NCI-H1417 (cell line): ENCODE results near the gene SPINT1.
"Not testable (repeated sequence)": the region's sequence is repeated elsewhere in the genome, so short reads cannot be mapped to it uniquely, and the experiment has no call there.

Experiments used
- DNase-seq, 3 experiments: peaks; one replicate each; lab custom pipeline; 2025; lab: John Stamatoyannopoulos, UW

SPINT1 gene

GRCh38 chr15:40859206-40859851 is 15.5 kb downstream of the SPINT1 start:
- DNase-seq, result peak; percentile 25 to 58 (median 27)

DNA sequence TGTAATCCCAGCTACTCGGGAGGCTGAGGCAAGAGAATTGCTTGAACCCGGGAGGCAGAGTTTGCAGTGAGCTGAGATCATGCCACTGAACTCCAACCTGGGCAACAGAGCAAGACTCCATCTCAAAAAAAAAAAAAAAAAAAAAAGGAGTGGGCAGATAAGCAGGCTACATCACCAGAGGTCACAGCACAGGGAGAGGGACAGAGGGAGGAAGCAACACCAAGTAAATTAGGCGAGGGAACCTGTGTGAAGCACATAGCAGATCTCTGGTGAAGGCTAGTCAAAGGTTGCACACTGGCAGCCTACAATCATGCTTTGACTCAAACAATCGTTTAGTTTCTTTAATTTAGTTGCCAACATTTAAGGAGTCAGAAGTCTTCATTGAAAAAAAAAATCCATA is 17.3 kb downstream of the SPINT1 start:
- DNase-seq, result not testable (repeated sequence)

- peak in 1 of 3 experiments; percentile 1 for DNase-seq
These were observed 19.9 kb downstream of the SPINT1 start for GRCh38 chr15:40863660-40864270.

DNA sequence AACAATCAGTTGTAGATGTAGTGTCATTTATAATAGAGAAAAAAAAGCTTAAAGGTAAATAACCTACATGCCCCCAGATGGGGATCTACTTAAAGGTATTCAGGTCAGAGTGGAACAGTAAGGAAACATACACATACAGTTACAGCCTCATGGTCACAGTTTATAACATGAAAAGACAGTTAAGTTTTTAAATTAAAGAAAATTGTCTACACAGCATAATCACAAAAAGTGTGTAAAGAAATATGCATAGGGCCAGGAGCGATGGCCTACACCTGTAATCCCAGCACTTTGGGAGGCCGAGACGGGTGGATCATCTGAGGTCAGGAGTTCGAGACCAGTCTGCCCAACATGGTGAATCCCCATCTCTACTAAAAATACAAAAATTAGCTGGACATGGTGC is 23.4 kb downstream of the SPINT1 start:
- no peak for DNase-seq

DNA sequence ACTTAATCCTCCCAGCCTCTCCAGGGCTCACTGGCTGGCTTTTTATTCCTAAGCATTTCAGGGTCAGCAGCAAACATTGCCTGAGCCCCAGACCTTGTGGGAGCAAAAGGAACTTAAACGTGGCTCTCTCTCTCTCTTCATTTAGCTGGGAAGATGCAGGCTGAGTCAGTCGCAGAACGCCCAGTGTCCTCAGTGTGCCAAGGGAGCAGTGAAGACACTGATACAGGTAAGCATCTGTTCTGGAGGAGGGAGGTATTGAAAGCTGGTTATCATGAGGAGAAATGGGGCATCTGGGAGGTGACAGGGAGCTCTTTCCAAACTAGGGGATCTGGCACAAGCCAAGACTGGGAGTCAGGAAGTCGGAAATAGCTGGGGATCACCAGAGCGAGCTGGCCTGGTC is 25.8 kb downstream of the SPINT1 start:
- DNase-seq, result no peak

GRCh38 chr15:40870716-40871115 is 26.9 kb downstream of the SPINT1 start:
- no peak for DNase-seq

- DNase-seq, result peak in 1 of 3 experiments; percentile 10
These were observed 28.1 kb downstream of the SPINT1 start for GRCh38 chr15:40871749-40872617.

DNA sequence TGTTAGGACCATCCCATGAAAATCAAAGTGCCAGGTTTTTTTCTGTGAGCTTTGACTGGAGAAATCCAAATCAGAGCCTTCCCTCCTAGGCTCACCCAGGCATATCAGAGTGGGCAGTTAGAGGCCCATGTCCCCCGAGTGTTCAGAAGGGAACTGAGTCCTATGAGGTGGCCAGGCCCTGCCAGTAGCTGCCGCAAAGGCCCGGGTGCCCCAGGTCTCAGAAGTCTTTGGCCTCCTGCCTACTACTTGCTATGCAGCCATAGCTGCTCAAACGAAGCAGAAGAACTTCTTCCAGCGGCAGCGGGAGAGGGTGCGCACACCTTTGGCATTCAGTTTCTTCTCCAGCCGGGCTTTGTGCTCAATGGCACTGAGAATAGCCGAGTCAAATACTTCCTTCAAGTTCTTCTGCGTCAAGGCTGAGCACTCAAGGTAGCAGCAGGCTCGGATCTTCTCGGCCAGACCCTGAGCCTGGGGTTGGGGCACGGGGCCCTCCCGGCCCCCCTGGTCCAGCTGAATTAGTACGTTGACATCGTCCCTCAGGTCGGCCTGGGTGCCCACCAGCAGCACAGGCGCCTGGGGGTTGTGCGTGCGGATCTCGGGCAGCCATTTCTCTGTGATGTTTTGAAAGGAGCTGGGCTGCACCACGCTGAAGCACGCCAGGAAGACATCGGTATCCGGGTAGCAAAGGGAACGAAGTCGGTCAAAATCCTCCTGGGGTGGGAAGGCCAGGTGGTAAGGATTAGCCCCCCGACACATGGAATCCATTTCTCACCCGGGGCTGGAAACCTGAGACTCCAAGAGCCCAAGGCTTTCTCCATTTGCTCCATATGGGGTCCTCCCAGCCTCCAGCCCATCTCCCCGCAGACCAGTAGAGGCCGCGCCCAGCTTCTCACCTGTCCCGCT is 29.2 kb downstream of the SPINT1 start:
- no peak for DNase-seq

- peak in 2 of 3 experiments; percentile 7 to 25 for DNase-seq
These were observed 30.1 kb downstream of the SPINT1 start, which contains the start of gene RHOV for GRCh38 chr15:40873694-40874561. Gene RHOV, minus strand, starts transcription at chr15:40874234. Its CDS starts 95 bp downstream, at chr15:40874139.

DNA sequence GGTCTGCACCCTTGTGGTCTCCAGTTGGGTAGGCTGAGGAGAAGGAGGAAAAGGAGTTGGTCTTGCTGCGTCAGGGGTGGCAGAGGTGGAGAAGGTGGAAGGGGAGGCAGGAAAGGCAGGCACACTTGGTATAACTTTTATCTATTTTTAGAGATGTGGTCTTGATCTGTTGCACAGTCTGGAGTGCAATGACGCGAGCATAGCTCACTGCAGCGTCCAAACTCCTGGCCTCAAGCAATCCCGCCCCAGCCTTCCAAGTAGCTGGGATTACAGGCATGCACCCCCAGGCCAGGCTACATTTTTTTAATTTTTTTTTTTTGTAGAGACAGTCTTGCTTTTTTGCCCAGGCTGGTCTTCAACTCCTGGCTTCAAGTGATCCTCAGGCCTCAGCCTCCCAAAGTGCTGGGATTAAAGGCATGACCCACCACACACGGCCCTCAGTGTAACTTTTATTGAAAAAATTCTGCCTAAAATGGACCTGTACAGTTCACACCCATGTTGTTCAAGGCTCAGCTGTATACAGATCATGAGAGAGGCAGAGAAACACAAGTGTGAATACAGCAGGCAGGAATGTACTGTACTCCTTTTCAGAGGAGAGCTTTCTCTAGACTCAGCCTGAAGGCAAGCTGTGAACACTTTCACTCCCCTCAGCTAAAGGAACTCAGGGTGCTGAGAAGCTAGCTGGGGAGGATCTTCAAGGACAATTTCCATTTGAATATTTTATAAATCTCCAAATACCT is 32.3 kb downstream of the SPINT1 start:
- DNase-seq, result no peak

DNA sequence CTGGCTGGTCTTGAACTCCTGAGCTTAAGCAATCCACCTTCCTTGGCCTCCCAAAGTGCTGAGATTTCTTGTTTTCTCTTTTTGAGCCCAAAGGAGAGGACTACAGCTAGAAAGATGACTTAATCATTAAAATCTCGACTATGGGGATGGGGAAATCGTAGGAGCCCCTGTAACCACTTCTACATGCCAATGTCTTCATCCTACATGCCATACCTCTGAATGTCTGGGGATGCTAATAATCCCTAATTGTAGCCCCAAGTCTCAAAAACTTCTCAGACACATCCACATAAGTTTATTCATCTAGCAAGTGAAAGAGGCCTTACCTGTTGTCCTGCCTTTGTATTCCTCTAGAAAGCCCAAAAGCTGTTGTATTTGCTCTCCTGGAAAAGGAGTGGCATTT is 33.8 kb downstream of the SPINT1 start:
- no peak for DNase-seq

- no peak for DNase-seq
These were observed 34.9 kb downstream of the SPINT1 start for GRCh38 chr15:40878785-40879184.

- DNase-seq, result no peak
These were observed 35.8 kb downstream of the SPINT1 start for GRCh38 chr15:40879609-40880008.

GRCh38 chr15:40881351-40881750 is 37.5 kb downstream of the SPINT1 start:
- DNase-seq, result no peak

- DNase-seq, result no peak
These were observed 42.7 kb downstream of the SPINT1 start for GRCh38 chr15:40886586-40886985.

DNA sequence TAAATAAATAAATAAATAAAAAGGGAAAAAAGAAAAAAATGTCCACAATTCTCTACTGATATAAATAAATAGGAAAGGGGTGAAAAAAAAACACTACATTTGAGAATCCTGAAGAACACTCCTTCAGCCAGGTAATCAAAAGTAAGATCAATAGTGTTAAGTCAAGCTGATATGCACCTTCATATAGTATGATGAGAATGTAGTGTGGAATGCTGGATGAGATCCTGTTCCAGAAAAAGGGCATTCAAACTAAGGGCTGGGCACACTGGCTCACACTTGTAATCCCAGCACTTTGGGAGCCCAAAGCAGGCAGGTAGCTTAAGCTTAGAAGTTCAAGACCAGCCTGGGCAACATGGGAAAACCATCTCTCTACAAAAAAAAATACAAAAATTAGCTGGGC is 45.3 kb downstream of the SPINT1 start:
- no peak for DNase-seq

GRCh38 chr15:40891138-40891537 is 47.3 kb downstream of the SPINT1 start:
- no peak for DNase-seq

GRCh38 chr15:40891810-40892446 is 48.1 kb downstream of the SPINT1 start:
- peak; percentile 18 to 74 (median 34) for DNase-seq

- DNase-seq, result no peak
These were observed 48.7 kb downstream of the SPINT1 start for GRCh38 chr15:40892447-40893012.
